H1 (cell line): ENCODE measurements around the gene XRCC6. TPM values are rescaled to one million over a fixed set of nuclear protein-coding genes. Genes with fewer than 3 reads are reported as not detected.

Experiments
- CREB1 ChIP-seq: IDR thresholded peaks from 2 replicates; pipeline ENCODE4 v1.6.1; 2012; ENCODE audit warnings: inconsistent platforms
- EGR1 ChIP-seq: IDR thresholded peaks from 2 replicates; pipeline ENCODE4 v1.6.1; 2011; ENCODE audit warnings: low read depth, low read length, borderline replicate concordance
- EP300 ChIP-seq, 2 experiments: IDR thresholded peaks; 1 replicate in 1 of 2; 2 replicates in 1 of 2; pipeline ENCODE4 v1.6.1; 2011 to 2012; ENCODE audit warnings: low read depth in 2 of 2, low read length in 2 of 2, mild to moderate bottlenecking in 2 of 2, borderline replicate concordance in 1 of 2, inconsistent platforms in 1 of 2, moderate library complexity in 1 of 2
- FOSL1 ChIP-seq: IDR thresholded peaks from 2 replicates; pipeline ENCODE4 v1.6.1; 2011; ENCODE audit warnings: mild to moderate bottlenecking, low read depth, low read length, moderate library complexity; ENCODE audit not compliant: insufficient read depth
- POLR2A ChIP-seq, 2 experiments: IDR thresholded peaks; 1 replicate in 1 of 2; 2 replicates in 1 of 2; pipeline ENCODE4 v1.6.1; 2011; ENCODE audit warnings: low read depth in 2 of 2, low read length in 2 of 2, mild to moderate bottlenecking in 2 of 2; ENCODE audit errors: control extremely low read depth in 1 of 2
- RXRA ChIP-seq: IDR thresholded peaks from 2 replicates; pipeline ENCODE4 v1.6.1; 2011; ENCODE audit warnings: low read depth, mild to moderate bottlenecking, low read length, moderate library complexity; ENCODE audit not compliant: insufficient read depth
- SIN3A ChIP-seq, 2 experiments: IDR thresholded peaks in 1 of 2; conservative IDR thresholded peaks in 1 of 2; 2 replicates each; pipeline ENCODE4 v1.6.1; 2011 to 2012; ENCODE audit warnings: low read length in 2 of 2, improper control_type of control experiment in 1 of 2, low read depth in 1 of 2, mild to moderate bottlenecking in 1 of 2
- YY1 ChIP-seq: IDR thresholded peaks from 2 replicates; pipeline ENCODE4 v1.6.1; 2011; ENCODE audit warnings: low read depth, mild to moderate bottlenecking, low read length
- ZNF274 ChIP-seq: IDR thresholded peaks from 2 replicates; pipeline ENCODE4 v1.7.0; 2012; ENCODE audit warnings: low read length, borderline replicate concordance; ENCODE audit errors: extremely low read depth
- polyA plus RNA-seq, 7 experiments: library from polyadenylated mRNA; depleted of rRNA in 3 of 7; stranded (reverse) in 5 of 7; unstranded in 2 of 7; fragments of >200 nt in 5 of 7; fragments of 200-250 nt in 2 of 7; gene quantifications; 1 replicate in 5 of 7; 2 replicates in 1 of 7; 4 replicates in 1 of 7; pipeline versions ENCODE4 v1.2.1 to v1.2.3, GENCODE V29; 2011 to 2013; ENCODE audit warnings: missing spikeins in 2 of 7, mixed read lengths in 2 of 7
- total RNA-seq: library from RNA; stranded (reverse); fragmentation: NEBNext Ultra II Directional; extraction: Animal tissue kit (Norgen Biotek cat#: 25700); gene quantifications from 2 replicates; pipeline ENCODE4 v1.2.1, GENCODE V29; 2021
- TF ChIP-seq, protein P1 (sequence below): IDR thresholded peaks from 2 replicates; pipeline ENCODE4 v1.6.1; 2012; ENCODE audit warnings: inconsistent platforms
- TF ChIP-seq, protein P2 (sequence below): IDR thresholded peaks from 2 replicates; pipeline ENCODE4 v1.6.1; 2011; ENCODE audit warnings: low read length, improper control_type of control experiment

XRCC6 gene
- total and polyA plus RNA-seq, 2 of the 8 experiments (the other 6 are each of a cell fraction or from before 2014, with no cell fraction given), result 150 to 490 TPM

DNA sequence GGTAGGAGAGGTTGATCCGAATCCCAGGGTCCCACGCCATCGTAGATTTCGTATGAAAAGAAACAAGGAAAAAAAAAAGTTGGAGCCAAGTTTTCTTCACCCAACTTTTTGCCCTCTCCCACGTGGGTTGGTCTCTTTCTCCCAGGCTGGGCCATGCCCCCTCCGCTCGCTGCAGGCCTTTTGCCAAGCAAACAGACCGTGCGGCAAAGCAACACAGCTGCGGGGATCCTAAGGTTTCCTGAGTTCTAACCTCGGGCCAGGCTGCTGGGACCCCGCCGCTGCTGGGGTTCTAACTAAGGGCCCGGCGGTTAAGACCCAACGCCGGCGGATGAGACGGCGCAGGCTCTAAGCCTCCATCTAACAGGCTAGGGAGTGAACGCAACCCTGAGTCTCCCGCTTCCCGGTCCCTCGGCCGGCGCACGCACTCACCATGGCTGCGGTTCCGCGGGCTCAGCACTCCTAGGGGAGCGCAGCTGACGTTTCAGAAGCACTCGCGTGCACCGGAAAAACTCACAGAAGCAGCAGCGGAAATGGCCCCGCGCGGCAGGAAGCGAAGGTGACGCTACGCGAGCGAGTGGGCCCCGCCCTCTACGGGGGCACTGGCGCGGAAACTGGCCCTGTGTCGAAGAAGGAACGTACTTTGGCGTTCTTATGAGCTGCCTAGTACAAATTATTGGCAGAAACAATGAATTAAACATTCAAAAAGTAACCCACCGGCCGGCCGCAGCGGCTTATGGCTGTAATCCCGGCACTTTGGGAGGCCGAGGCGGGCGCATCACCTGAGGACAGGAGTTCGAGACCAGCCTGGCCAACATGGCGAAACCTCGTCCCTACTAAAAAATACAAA is 67.5 kb downstream of the XRCC6 start, which contains the start of gene SNU13 (continued):
- TF ChIP-seq ZNF274 (no peak), EGR1 (peak; percentile 34; the same call in 1 of the 2 replicates), EP300 (IDR thresholded peaks at IDR 0.05; ENCODE audit: borderline replicate concordance in 1 of 2, low read depth in 2 of 2, low read length in 2 of 2) (peak in 1 of 2 experiments; percentile 72; a peak in 1 of 3 replicates), FOSL1 (no peak), RXRA (no peak), CREB1 (peak; percentile 83), SIN3A (conservative IDR thresholded peaks at IDR 0.05 in 1 of 2, IDR thresholded peaks at IDR 0.05 in 1 of 2; ENCODE audit: low read depth in 1 of 2, low read length in 2 of 2) (peak in 1 of 2 experiments; percentile 73; a peak in 1 of 4 replicates), YY1 (peak; percentile 69), POLR2A (IDR thresholded peaks at IDR 0.05; ENCODE audit: control extremely low read depth in 1 of 2, low read depth in 2 of 2, low read length in 2 of 2) (peak; percentile 57 to 70)
- TF ChIP-seq, protein P1, sequence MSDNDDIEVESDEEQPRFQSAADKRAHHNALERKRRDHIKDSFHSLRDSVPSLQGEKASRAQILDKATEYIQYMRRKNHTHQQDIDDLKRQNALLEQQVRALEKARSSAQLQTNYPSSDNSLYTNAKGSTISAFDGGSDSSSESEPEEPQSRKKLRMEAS, result peak; percentile 74
- TF ChIP-seq, protein P2, sequence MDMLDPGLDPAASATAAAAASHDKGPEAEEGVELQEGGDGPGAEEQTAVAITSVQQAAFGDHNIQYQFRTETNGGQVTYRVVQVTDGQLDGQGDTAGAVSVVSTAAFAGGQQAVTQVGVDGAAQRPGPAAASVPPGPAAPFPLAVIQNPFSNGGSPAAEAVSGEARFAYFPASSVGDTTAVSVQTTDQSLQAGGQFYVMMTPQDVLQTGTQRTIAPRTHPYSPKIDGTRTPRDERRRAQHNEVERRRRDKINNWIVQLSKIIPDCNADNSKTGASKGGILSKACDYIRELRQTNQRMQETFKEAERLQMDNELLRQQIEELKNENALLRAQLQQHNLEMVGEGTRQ, result no peak
- TF ChIP-seq, all 59 proteins: peak for 20
